ENCODE results near the gene RNF126. TPM values are rescaled to one million over a fixed set of nuclear protein-coding genes. Genes with fewer than 3 reads are reported as not detected.

Gene RNF126
- total RNA-seq, 1 donor from 2014 or later: 58.3 TPM

DNA sequence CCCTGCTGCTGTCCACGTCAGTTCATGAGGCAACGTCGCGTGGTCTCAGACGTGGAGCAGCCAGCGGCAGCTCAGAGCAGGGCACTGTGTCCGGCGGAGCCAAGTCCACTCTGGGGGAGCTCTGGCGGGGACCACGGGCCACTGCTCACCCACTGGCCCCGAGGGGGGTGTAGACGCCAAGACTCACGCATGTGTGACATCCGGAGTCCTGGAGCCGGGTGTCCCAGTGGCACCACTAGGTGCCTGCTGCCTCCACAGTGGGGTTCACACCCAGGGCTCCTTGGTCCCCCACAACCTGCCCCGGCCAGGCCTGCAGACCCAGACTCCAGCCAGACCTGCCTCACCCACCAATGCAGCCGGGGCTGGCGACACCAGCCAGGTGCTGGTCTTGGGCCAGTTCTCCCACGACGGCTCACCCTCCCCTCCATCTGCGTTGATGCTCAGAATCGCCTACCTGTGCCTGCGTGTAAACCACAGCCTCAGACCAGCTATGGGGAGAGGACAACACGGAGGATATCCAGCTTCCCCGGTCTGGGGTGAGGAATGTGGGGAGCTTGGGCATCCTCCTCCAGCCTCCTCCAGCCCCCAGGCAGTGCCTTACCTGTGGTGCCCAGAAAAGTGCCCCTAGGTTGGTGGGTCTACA is 19.8 kb upstream of the RNF126 start:
- Histone ChIP-seq H3K4me1 (ENCODE audit: insufficient read depth, low read length) (peaks cover 18% of the 10 kb centered on the region), H2AFZ (ENCODE audit: low read depth, low read length) (no peak overlapping the region), H3K9me3 (ENCODE audit: insufficient read depth, low read depth, low read length) (no peaks in the 10 kb centered on the region), H3K79me2 (ENCODE audit: insufficient read depth, low read length) (peaks cover 18% of the 10 kb centered on the region), H3K27ac (ENCODE audit: low read depth, low read length) (no peak overlapping the region), H3K9ac (ENCODE audit: low read length) (no peak overlapping the region), H3K36me3 (ENCODE audit: insufficient read depth, low read length) (no peaks in the 10 kb centered on the region), H3K27me3 (ENCODE audit: insufficient read depth, low read length) (no peaks in the 10 kb centered on the region), H3K4me2 (ENCODE audit: low read length) (no peak overlapping the region), H4K20me1 (ENCODE audit: insufficient read depth, low read length) (peaks cover 22% of the 10 kb centered on the region), H3K4me3 (ENCODE audit: insufficient read depth, low read depth, low read length) (no peak overlapping the region)
- no peak overlapping the region for H3K27ac Mint-ChIP-seq (ENCODE audit: unreplicated experiment)
- peaks cover 7% of the 10 kb centered on the region for H3K27me3 Mint-ChIP-seq (ENCODE audit: low read depth, unreplicated experiment)
- peaks cover 3% of the 10 kb centered on the region for H3K36me3 Mint-ChIP-seq (ENCODE audit: low read depth, unreplicated experiment)
- H3K4me3 Mint-ChIP-seq (ENCODE audit: unreplicated experiment): no peak overlapping the region
- TF ChIP-seq, protein P1, sequence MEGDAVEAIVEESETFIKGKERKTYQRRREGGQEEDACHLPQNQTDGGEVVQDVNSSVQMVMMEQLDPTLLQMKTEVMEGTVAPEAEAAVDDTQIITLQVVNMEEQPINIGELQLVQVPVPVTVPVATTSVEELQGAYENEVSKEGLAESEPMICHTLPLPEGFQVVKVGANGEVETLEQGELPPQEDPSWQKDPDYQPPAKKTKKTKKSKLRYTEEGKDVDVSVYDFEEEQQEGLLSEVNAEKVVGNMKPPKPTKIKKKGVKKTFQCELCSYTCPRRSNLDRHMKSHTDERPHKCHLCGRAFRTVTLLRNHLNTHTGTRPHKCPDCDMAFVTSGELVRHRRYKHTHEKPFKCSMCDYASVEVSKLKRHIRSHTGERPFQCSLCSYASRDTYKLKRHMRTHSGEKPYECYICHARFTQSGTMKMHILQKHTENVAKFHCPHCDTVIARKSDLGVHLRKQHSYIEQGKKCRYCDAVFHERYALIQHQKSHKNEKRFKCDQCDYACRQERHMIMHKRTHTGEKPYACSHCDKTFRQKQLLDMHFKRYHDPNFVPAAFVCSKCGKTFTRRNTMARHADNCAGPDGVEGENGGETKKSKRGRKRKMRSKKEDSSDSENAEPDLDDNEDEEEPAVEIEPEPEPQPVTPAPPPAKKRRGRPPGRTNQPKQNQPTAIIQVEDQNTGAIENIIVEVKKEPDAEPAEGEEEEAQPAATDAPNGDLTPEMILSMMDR (IDR thresholded peaks at IDR 0.05; ENCODE audit: insufficient read depth, low read depth, low read length): no peak
- no peak for TF ChIP-seq EZH2 (IDR thresholded peaks at IDR 0.05; ENCODE audit: insufficient read depth, low read length)
- peaks cover 6% of the 10 kb centered on the region for H3K4me1 Mint-ChIP-seq (ENCODE audit: low read depth, unreplicated experiment)
- FAIRE-seq (no peak), DNase-seq (ENCODE audit: low read depth) (no peak)
- H3K9me3 Mint-ChIP-seq (ENCODE audit: unreplicated experiment): no peaks in the 10 kb centered on the region

DNA sequence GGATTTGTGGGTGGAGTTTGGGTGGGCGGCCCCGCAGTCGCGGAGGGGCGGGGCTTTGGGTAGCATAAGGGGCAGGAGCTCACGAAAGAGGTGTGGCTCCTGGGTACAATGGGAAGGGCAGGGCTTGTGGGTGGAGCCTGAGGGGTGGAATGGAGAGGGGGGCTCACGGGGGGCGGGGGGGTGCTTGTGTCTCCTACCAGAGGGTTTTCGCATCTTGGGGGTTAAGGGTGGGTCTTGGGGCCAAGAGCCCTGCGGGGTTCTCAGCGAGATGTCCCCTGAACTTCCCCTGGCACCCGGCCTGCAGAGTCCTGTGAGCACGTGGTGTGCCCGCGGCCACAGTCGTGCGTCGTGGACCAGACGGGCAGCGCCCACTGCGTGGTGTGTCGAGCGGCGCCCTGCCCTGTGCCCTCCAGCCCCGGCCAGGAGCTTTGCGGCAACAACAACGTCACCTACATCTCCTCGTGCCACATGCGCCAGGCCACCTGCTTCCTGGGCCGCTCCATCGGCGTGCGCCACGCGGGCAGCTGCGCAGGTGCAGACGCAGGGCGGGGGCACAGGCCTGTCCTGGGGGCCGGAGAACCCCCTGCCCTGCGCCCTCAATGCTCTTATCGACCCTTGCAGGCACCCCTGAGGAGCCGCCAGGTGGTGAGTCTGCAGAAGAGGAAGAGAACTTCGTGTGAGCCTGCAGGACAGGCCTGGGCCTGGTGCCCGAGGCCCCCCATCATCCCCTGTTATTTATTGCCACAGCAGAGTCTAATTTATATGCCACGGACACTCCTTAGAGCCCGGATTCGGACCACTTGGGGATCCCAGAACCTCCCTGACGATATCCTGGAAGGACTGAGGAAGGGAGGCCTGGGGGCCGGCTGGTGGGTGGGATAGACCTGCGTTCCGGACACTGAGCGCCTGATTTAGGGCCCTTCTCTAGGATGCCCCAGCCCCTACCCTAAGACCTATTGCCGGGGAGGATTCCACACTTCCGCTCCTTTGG is 18.3 kb upstream of the RNF126 start:
- peak overlapping the region; percentile 94 for H3K4me3 Mint-ChIP-seq (ENCODE audit: unreplicated experiment)
- no peaks in the 10 kb centered on the region for H3K27me3 ChIP-seq (ENCODE audit: insufficient read depth, low read length)
- H3K9me3 Mint-ChIP-seq (ENCODE audit: unreplicated experiment): no peaks in the 10 kb centered on the region
- no peaks in the 10 kb centered on the region for H3K36me3 ChIP-seq (ENCODE audit: insufficient read depth, low read length)
- peaks cover 28% of the 10 kb centered on the region for H3K4me1 ChIP-seq (ENCODE audit: insufficient read depth, low read length)
- no peak for TF ChIP-seq EZH2 (IDR thresholded peaks at IDR 0.05; ENCODE audit: insufficient read depth, low read length)
- TF ChIP-seq, protein P1 (IDR thresholded peaks at IDR 0.05; ENCODE audit: insufficient read depth, low read depth, low read length): no peak
- peaks cover 25% of the 10 kb centered on the region for H4K20me1 ChIP-seq (ENCODE audit: insufficient read depth, low read length)
- H3K4me3 ChIP-seq (ENCODE audit: insufficient read depth, low read depth, low read length): peak overlapping the region; percentile 57
- FAIRE-seq: no peak
- H2AFZ ChIP-seq (ENCODE audit: low read depth, low read length): no peak overlapping the region
- H3K36me3 Mint-ChIP-seq (ENCODE audit: low read depth, unreplicated experiment): peaks cover 3% of the 10 kb centered on the region
- no peak for DNase-seq (ENCODE audit: low read depth)
- peaks cover 2% of the 10 kb centered on the region for H3K27me3 Mint-ChIP-seq (ENCODE audit: low read depth, unreplicated experiment)
- peaks cover 26% of the 10 kb centered on the region for H3K79me2 ChIP-seq (ENCODE audit: insufficient read depth, low read length)
- H3K9me3 ChIP-seq (ENCODE audit: insufficient read depth, low read depth, low read length): no peaks in the 10 kb centered on the region
- peak overlapping the region; percentile 82 for H3K9ac ChIP-seq (ENCODE audit: low read length)
- H3K27ac Mint-ChIP-seq (ENCODE audit: unreplicated experiment): no peak overlapping the region
- peak overlapping the region; percentile 92 for H3K27ac ChIP-seq (ENCODE audit: low read depth, low read length)
- H3K4me1 Mint-ChIP-seq (ENCODE audit: low read depth, unreplicated experiment): peaks cover 6% of the 10 kb centered on the region
- H3K4me2 ChIP-seq (ENCODE audit: low read length): peak overlapping the region; percentile 94

Measured in astrocyte (in vitro differentiated cells and primary cell).